Measurements from ENCODE around the gene LIFR.
"Not testable (repeated sequence)": the region's sequence is repeated elsewhere in the genome, so short reads cannot be mapped to it uniquely, and the experiment has no call there.

The LIFR gene

GRCh38 chr5:38581597-38581996 lies 25.2 kb upstream of the LIFR start:
- no peak for DNase-seq (ENCODE audit: low spot score)

GRCh38 chr5:38579105-38579504 lies 22.7 kb upstream of the LIFR start:
- no peak for DNase-seq (ENCODE audit: low spot score)

- no peak for DNase-seq (ENCODE audit: low spot score)
Observed at GRCh38 chr5:38576961-38577684, 20.7 kb upstream of the LIFR start.

- DNase-seq (ENCODE audit: low spot score) = no peak
Observed at GRCh38 chr5:38576442-38576841, 20.0 kb upstream of the LIFR start.

GRCh38 chr5:38575476-38575875 lies 19.0 kb upstream of the LIFR start:
- no peak for DNase-seq (ENCODE audit: low spot score)

GRCh38 chr5:38574009-38574408 lies 17.6 kb upstream of the LIFR start:
- DNase-seq (ENCODE audit: low spot score) = no peak

GRCh38 chr5:38573521-38573920 lies 17.1 kb upstream of the LIFR start:
- DNase-seq (ENCODE audit: low spot score) = no peak

- DNase-seq (ENCODE audit: low spot score) = no peak
Observed at GRCh38 chr5:38569180-38569579, 12.7 kb upstream of the LIFR start.

GRCh38 chr5:38567306-38567705 lies 10.9 kb upstream of the LIFR start:
- DNase-seq (ENCODE audit: low spot score) = not testable (repeated sequence)

- no peak for DNase-seq (ENCODE audit: low spot score)
Observed at GRCh38 chr5:38563624-38564023, 7.2 kb upstream of the LIFR start.

- no peak for DNase-seq (ENCODE audit: low spot score)
Observed at GRCh38 chr5:38562444-38563210, 6.2 kb upstream of the LIFR start.

- no peak for DNase-seq (ENCODE audit: low spot score)
Observed at GRCh38 chr5:38559428-38559827, 3.0 kb upstream of the LIFR start.

- no peak for DNase-seq (ENCODE audit: low spot score)
Observed at GRCh38 chr5:38557792-38558191, 1.3 kb upstream of the LIFR start.

- DNase-seq (ENCODE audit: low spot score) = no peak
Observed at GRCh38 chr5:38557308-38557710, 863 bp upstream of the LIFR start.

- DNase-seq (ENCODE audit: low spot score) = no peak
Observed at GRCh38 chr5:38556088-38556598, 303 bp downstream of the LIFR start.

- no peak for DNase-seq (ENCODE audit: low spot score)
Observed at GRCh38 chr5:38555354-38556087, 925 bp downstream of the LIFR start.

- no peak for DNase-seq (ENCODE audit: low spot score)
Observed at GRCh38 chr5:38554861-38555260, 1.6 kb downstream of the LIFR start.

- no peak for DNase-seq (ENCODE audit: low spot score)
Observed at GRCh38 chr5:38554403-38554802, 2.0 kb downstream of the LIFR start.

GRCh38 chr5:38553001-38553521 lies 3.4 kb downstream of the LIFR start:
- DNase-seq (ENCODE audit: low spot score) = no peak

GRCh38 chr5:38551030-38552017 lies 5.1 kb downstream of the LIFR start:
- no peak for DNase-seq (ENCODE audit: low spot score)

- no peak for DNase-seq (ENCODE audit: low spot score)
Observed at GRCh38 chr5:38548064-38548759, 8.2 kb downstream of the LIFR start.
